NCI-H82 treated with DMSO at 0.1 percent for 48 hours (cell line): ENCODE results near the gene AMZ1.
"Not testable (repeated sequence)": the region's sequence is repeated elsewhere in the genome, so short reads cannot be mapped to it uniquely, and the experiment has no call there.

Source experiments
- DNase-seq: peaks from one replicate; lab custom pipeline; 2025; ENCODE audit not compliant: unreplicated experiment; lab: John Stamatoyannopoulos, UW

AMZ1 gene

GRCh38 chr7:2725178-2726105 lies 37.4 kb downstream of the AMZ1 start:
- DNase-seq: no peak

GRCh38 chr7:2726316-2727018 lies 38.5 kb downstream of the AMZ1 start:
- DNase-seq: no peak

- DNase-seq: not testable (repeated sequence)
These were observed 39.2 kb downstream of the AMZ1 start for GRCh38 chr7:2727206-2727605.

GRCh38 chr7:2728316-2729030 lies 40.5 kb downstream of the AMZ1 start:
- DNase-seq: no peak

- no peak for DNase-seq
These were observed 41.3 kb downstream of the AMZ1 start for GRCh38 chr7:2729031-2729892.

- no peak for DNase-seq
These were observed 42.1 kb downstream of the AMZ1 start for GRCh38 chr7:2729893-2730716.

GRCh38 chr7:2730846-2731770 lies 43.1 kb downstream of the AMZ1 start:
- DNase-seq: no peak

- no peak for DNase-seq
These were observed 44.4 kb downstream of the AMZ1 start for GRCh38 chr7:2732388-2732787.

- DNase-seq: no peak
These were observed 45.1 kb downstream of the AMZ1 start for GRCh38 chr7:2732959-2733584.

- no peak for DNase-seq
These were observed 46.2 kb downstream of the AMZ1 start for GRCh38 chr7:2734084-2734686.

GRCh38 chr7:2734751-2735571 lies 47.0 kb downstream of the AMZ1 start:
- no peak for DNase-seq

GRCh38 chr7:2735744-2736143 lies 47.7 kb downstream of the AMZ1 start:
- no peak for DNase-seq

- no peak for DNase-seq
These were observed 48.5 kb downstream of the AMZ1 start for GRCh38 chr7:2736411-2736914.

GRCh38 chr7:2737005-2737743 lies 49.2 kb downstream of the AMZ1 start:
- DNase-seq: not testable (repeated sequence)

- DNase-seq: no peak
These were observed 50.0 kb downstream of the AMZ1 start for GRCh38 chr7:2737771-2738540.
